SJSA1 (cell line): ENCODE results near the gene UNC93B1. TPM values are rescaled to one million over a fixed set of nuclear protein-coding genes. Genes with fewer than 3 reads are reported as not detected.
"Not testable (repeated sequence)": the region's sequence is repeated elsewhere in the genome, so short reads cannot be mapped to it uniquely, and the experiment has no call there.

ENCODE experiments used
- DNase-seq, 2 experiments: peaks; one replicate each; pipeline ENCODE4 v3.0.0-alpha.2; 2015 to 2020; ENCODE audit warnings: low spot score in 2 of 2, low read depth in 1 of 2
- H3K27ac ChIP-seq: fragments of 250-450 bp; sonication (Bioruptor Pico); 2 replicates; pipeline ENCODE4 v1.5.1; 2020; ENCODE audit warnings: mild to moderate bottlenecking, moderate library complexity
- H3K27me3 ChIP-seq: fragments of 250-450 bp; sonication (Bioruptor Pico); replicated peaks from 2 replicates; pipeline ENCODE4 v1.5.1; 2020; ENCODE audit warnings: mild to moderate bottlenecking, moderate library complexity
- H3K36me3 ChIP-seq: fragments of 250-450 bp; sonication (Bioruptor Pico); 2 replicates; pipeline ENCODE4 v1.5.1; 2020; ENCODE audit warnings: mild to moderate bottlenecking
- H3K4me1 ChIP-seq: fragments of 250-450 bp; sonication (Bioruptor Pico); replicated peaks from 2 replicates; pipeline ENCODE4 v1.6.1; 2021; ENCODE audit warnings: mild to moderate bottlenecking
- H3K4me3 ChIP-seq: fragments of 250-450 bp; sonication (Bioruptor Pico); 2 replicates; pipeline ENCODE4 v1.5.1; 2020; ENCODE audit warnings: mild to moderate bottlenecking
- H3K9me3 ChIP-seq: fragments of 250-450 bp; sonication (Bioruptor Pico); replicated peaks from 2 replicates; pipeline ENCODE4 v1.5.1; 2020; ENCODE audit warnings: mild to moderate bottlenecking
- total RNA-seq: library from RNA; depleted of rRNA; stranded (reverse); fragments of >200 nt; shearing (Covaris generic); gene quantifications from 2 replicates; pipeline ENCODE4 v1.2.3, GENCODE V29; 2014

Gene UNC93B1
- total RNA-seq, 1 experiment from 2014 or later, result 53.8 TPM

GRCh38 chr11:68002938-68003845, 705 bp downstream of the UNC93B1 start:
- Histone ChIP-seq H3K4me3 (peak overlapping the region; percentile 49), H3K27ac (no peak overlapping the region), H3K9me3 (no peaks in the 10 kb centered on the region), H3K4me1 (peaks cover 13% of the 10 kb centered on the region), H3K27me3 (no peaks in the 10 kb centered on the region), H3K36me3 (peaks cover 7% of the 10 kb centered on the region)
- DNase-seq, result peak in 1 of 2 experiments; percentile 57

- Histone ChIP-seq H3K27ac (no peak overlapping the region), H3K36me3 (peaks cover 7% of the 10 kb centered on the region), H3K27me3 (no peaks in the 10 kb centered on the region), H3K4me1 (peaks cover 13% of the 10 kb centered on the region), H3K9me3 (no peaks in the 10 kb centered on the region), H3K4me3 (no peak overlapping the region)
- no peak for DNase-seq
Observed at GRCh38 chr11:68002575-68002937, 1.3 kb downstream of the UNC93B1 start.

- Histone ChIP-seq H3K36me3 (peaks cover 17% of the 10 kb centered on the region), H3K4me3 (no peak overlapping the region), H3K4me1 (peaks cover 15% of the 10 kb centered on the region), H3K27me3 (no peaks in the 10 kb centered on the region), H3K27ac (no peak overlapping the region), H3K9me3 (no peaks in the 10 kb centered on the region)
- DNase-seq, result no peak
Observed at GRCh38 chr11:67999704-68000103, 4.2 kb downstream of the UNC93B1 start.

- H3K4me1 ChIP-seq, result peaks cover 12% of the 10 kb centered on the region
- no peak overlapping the region for H3K4me3 ChIP-seq
- no peak overlapping the region for H3K27ac ChIP-seq
- no peaks in the 10 kb centered on the region for H3K9me3 ChIP-seq
- no peaks in the 10 kb centered on the region for H3K27me3 ChIP-seq
- peaks cover 17% of the 10 kb centered on the region for H3K36me3 ChIP-seq
- DNase-seq, result no peak
Observed at GRCh38 chr11:67999201-67999629, 4.7 kb downstream of the UNC93B1 start.

- Histone ChIP-seq H3K4me3 (no peak overlapping the region), H3K27me3 (no peaks in the 10 kb centered on the region), H3K36me3 (peaks cover 17% of the 10 kb centered on the region), H3K9me3 (no peaks in the 10 kb centered on the region), H3K27ac (no peak overlapping the region), H3K4me1 (peaks cover 9% of the 10 kb centered on the region)
- DNase-seq, result no peak
Observed at GRCh38 chr11:67998150-67999045, 5.5 kb downstream of the UNC93B1 start.

- Histone ChIP-seq H3K9me3 (no peaks in the 10 kb centered on the region), H3K27me3 (no peaks in the 10 kb centered on the region), H3K4me1 (peaks cover 2% of the 10 kb centered on the region; the same call in 1 of the 2 replicates), H3K27ac (no peak overlapping the region), H3K4me3 (no peak overlapping the region), H3K36me3 (peaks cover 12% of the 10 kb centered on the region)
- no peak for DNase-seq
Observed at GRCh38 chr11:67997475-67997921, 6.4 kb downstream of the UNC93B1 start.

GRCh38 chr11:67996622-67997474, 7.0 kb downstream of the UNC93B1 start:
- Histone ChIP-seq H3K36me3 (peaks cover 10% of the 10 kb centered on the region), H3K27me3 (no peaks in the 10 kb centered on the region), H3K9me3 (no peaks in the 10 kb centered on the region), H3K27ac (no peak overlapping the region), H3K4me1 (peaks cover 2% of the 10 kb centered on the region; the same call in 1 of the 2 replicates), H3K4me3 (no peak overlapping the region)
- DNase-seq, result peak in 1 of 2 experiments; percentile 73

- Histone ChIP-seq H3K4me3 (no peak overlapping the region), H3K27ac (no peak overlapping the region), H3K36me3 (peaks cover 10% of the 10 kb centered on the region), H3K27me3 (no peaks in the 10 kb centered on the region), H3K4me1 (peaks cover 2% of the 10 kb centered on the region; the same call in 1 of the 2 replicates), H3K9me3 (no peaks in the 10 kb centered on the region)
- no peak for DNase-seq
Observed at GRCh38 chr11:67996051-67996450, 7.8 kb downstream of the UNC93B1 start.

GRCh38 chr11:67995579-67995978, 8.3 kb downstream of the UNC93B1 start:
- H3K4me1 ChIP-seq, H3K4me3 ChIP-seq, H3K9me3 ChIP-seq, H3K27me3 ChIP-seq, H3K27ac ChIP-seq, DNase-seq: not testable (repeated sequence)
- peaks cover 10% of the 10 kb centered on the region for H3K36me3 ChIP-seq

GRCh38 chr11:67995129-67995528, 8.8 kb downstream of the UNC93B1 start:
- H3K9me3 ChIP-seq, DNase-seq, H3K27ac ChIP-seq, H3K27me3 ChIP-seq, H3K4me3 ChIP-seq, H3K4me1 ChIP-seq: not testable (repeated sequence)
- peaks cover 10% of the 10 kb centered on the region for H3K36me3 ChIP-seq

- H3K4me3 ChIP-seq, H3K4me1 ChIP-seq, H3K27me3 ChIP-seq, H3K27ac ChIP-seq, H3K9me3 ChIP-seq, DNase-seq: not testable (repeated sequence)
- peaks cover 10% of the 10 kb centered on the region for H3K36me3 ChIP-seq
Observed at GRCh38 chr11:67994387-67994786, 9.5 kb downstream of the UNC93B1 start.

GRCh38 chr11:67993821-67994220, 10.1 kb downstream of the UNC93B1 start:
- H3K36me3 ChIP-seq, result peaks cover 10% of the 10 kb centered on the region
- not testable (repeated sequence) for DNase-seq, H3K27ac ChIP-seq, H3K4me1 ChIP-seq, H3K27me3 ChIP-seq, H3K4me3 ChIP-seq, H3K9me3 ChIP-seq
